NCI-H1048 (cell line): ENCODE measurements around the gene DMRTC2.

ENCODE experiments used
- DNase-seq: peaks from one replicate; lab custom pipeline; 2025; lab: John Stamatoyannopoulos, UW

DMRTC2 gene

GRCh38 chr19:41847351-41848105 is 2.7 kb downstream of the DMRTC2 start:
- no peak for DNase-seq

GRCh38 chr19:41848666-41849065 is 3.8 kb downstream of the DMRTC2 start:
- DNase-seq, result no peak

GRCh38 chr19:41849067-41849466 is 4.2 kb downstream of the DMRTC2 start:
- DNase-seq, result no peak

- DNase-seq, result no peak
These were observed 5.5 kb downstream of the DMRTC2 start for GRCh38 chr19:41850381-41850780.

GRCh38 chr19:41851456-41851855 is 6.6 kb downstream of the DMRTC2 start:
- DNase-seq, result no peak

- DNase-seq, result no peak
These were observed 8.5 kb downstream of the DMRTC2 start for GRCh38 chr19:41853344-41853743.

- DNase-seq, result no peak
These were observed 8.9 kb downstream of the DMRTC2 start for GRCh38 chr19:41853768-41854167.

GRCh38 chr19:41859213-41859617 is 14.4 kb downstream of the DMRTC2 start:
- no peak for DNase-seq

- DNase-seq, result peak; percentile 91
These were observed 15.0 kb downstream of the DMRTC2 start, which contains the start of gene RPS19 for GRCh38 chr19:41859618-41860418. Gene RPS19, plus strand, starts transcription at chr19:41860255. Its CDS starts 520 bp downstream, at chr19:41860775.

- DNase-seq, result no peak
These were observed 15.7 kb downstream of the DMRTC2 start for GRCh38 chr19:41860419-41861115.

- DNase-seq, result no peak
These were observed 16.4 kb downstream of the DMRTC2 start for GRCh38 chr19:41861116-41861768.

- DNase-seq, result no peak
These were observed 17.0 kb downstream of the DMRTC2 start for GRCh38 chr19:41861846-41862245.

GRCh38 chr19:41862445-41862986 is 17.7 kb downstream of the DMRTC2 start:
- DNase-seq, result no peak

- no peak for DNase-seq
These were observed 18.5 kb downstream of the DMRTC2 start for GRCh38 chr19:41863209-41863931.

- no peak for DNase-seq
These were observed 19.5 kb downstream of the DMRTC2 start for GRCh38 chr19:41864374-41864773.

GRCh38 chr19:41866284-41866683 is 21.4 kb downstream of the DMRTC2 start:
- no peak for DNase-seq

- DNase-seq, result no peak
These were observed 23.5 kb downstream of the DMRTC2 start for GRCh38 chr19:41868120-41868988.

- no peak for DNase-seq
These were observed 24.1 kb downstream of the DMRTC2 start for GRCh38 chr19:41868989-41869300.

GRCh38 chr19:41869374-41869955 is 24.6 kb downstream of the DMRTC2 start:
- no peak for DNase-seq

- DNase-seq, result no peak
These were observed 25.6 kb downstream of the DMRTC2 start for GRCh38 chr19:41870401-41870873.
